Fibroblast of mammary gland (primary cell): ENCODE measurements around the gene VPS37C.

Source experiments
- DNase-seq: peaks from one replicate; pipeline ENCODE4 v3.0.0-alpha.2; 2010; ENCODE audit warnings: low read depth
- H3K4me3 ChIP-seq: 2 replicates; pipeline ENCODE4 v1.5.1; 2011; ENCODE audit warnings: low read depth, mild to moderate bottlenecking, low read length, moderate library complexity; ENCODE audit not compliant: control insufficient read depth
- TF ChIP-seq, protein P1 (sequence below): conservative IDR thresholded peaks from 2 replicates; pipeline ENCODE4 v1.5.1; 2011; ENCODE audit warnings: low read depth, low read length, inconsistent platforms; ENCODE audit not compliant: control insufficient read depth, insufficient read depth

Gene VPS37C

DNA sequence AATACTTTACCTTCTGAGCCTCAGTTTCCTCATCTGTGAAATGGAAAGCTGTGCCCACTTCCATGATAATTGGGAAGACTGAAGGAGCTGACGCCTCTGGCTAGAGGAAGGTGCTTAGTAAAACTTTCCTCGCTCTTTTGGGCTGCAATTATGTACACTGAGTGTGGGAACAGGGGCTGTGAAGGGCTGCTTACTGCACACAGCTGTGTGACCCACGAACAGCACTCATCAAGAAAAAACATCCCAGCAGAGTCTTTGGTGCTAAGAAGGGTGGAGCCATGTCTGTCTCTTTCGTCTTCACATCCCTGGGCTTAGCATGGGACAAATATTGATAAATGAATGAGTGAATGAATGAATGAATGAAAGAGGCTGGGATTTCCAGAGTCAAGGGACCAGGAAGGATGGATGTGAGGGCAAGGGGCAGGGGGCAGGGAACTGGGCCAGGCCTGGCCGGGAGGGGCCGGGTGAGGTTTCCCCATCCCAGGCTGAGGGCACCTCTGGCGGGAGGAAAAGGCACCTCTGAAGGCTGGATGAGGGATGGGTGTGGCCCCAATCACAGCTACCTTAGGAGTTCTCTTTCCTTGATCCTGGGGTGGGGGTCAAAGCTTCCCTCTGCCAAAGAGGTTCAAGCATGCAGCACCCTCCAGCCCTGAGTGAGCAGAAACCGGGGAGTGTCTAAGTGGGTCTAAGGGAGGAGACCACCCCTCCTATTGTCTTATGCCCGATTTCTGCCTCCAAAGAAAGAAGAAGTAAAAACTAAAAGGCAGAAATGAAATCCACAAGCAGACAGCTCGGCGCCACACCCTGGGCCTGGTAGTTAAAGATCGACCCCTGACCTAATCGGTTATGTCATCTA is 68.1 kb downstream of the VPS37C start:
- no peak overlapping the region for H3K4me3 ChIP-seq
- TF ChIP-seq, protein P1, sequence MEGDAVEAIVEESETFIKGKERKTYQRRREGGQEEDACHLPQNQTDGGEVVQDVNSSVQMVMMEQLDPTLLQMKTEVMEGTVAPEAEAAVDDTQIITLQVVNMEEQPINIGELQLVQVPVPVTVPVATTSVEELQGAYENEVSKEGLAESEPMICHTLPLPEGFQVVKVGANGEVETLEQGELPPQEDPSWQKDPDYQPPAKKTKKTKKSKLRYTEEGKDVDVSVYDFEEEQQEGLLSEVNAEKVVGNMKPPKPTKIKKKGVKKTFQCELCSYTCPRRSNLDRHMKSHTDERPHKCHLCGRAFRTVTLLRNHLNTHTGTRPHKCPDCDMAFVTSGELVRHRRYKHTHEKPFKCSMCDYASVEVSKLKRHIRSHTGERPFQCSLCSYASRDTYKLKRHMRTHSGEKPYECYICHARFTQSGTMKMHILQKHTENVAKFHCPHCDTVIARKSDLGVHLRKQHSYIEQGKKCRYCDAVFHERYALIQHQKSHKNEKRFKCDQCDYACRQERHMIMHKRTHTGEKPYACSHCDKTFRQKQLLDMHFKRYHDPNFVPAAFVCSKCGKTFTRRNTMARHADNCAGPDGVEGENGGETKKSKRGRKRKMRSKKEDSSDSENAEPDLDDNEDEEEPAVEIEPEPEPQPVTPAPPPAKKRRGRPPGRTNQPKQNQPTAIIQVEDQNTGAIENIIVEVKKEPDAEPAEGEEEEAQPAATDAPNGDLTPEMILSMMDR = no peak
- no peak for DNase-seq

DNA sequence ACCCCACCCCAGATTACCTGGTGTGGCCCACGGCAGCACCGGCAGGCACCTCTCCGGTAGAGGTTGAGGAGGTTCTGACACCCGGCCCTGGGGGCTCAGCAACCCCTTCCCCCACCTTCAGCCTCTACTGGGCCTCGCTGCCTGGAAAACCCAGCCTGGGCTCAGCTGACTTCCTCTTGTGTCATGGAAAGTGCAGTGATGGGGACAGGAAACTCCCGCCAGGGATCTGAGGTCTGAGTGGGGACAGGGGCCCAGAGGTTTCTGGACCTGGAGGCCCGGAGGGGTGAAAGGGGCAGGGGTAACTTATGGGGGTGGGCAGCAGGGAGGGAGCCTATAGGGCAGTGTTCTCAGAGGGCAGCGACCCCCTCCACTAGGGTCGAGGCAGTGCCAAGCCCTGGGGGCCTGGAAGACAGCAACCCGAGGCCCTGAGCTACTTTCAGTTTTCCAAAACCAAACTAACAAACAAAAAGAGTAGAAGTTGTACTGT is 68.9 kb downstream of the VPS37C start:
- DNase-seq = no peak
- TF ChIP-seq, protein P1 = no peak
- no peak overlapping the region for H3K4me3 ChIP-seq

DNA sequence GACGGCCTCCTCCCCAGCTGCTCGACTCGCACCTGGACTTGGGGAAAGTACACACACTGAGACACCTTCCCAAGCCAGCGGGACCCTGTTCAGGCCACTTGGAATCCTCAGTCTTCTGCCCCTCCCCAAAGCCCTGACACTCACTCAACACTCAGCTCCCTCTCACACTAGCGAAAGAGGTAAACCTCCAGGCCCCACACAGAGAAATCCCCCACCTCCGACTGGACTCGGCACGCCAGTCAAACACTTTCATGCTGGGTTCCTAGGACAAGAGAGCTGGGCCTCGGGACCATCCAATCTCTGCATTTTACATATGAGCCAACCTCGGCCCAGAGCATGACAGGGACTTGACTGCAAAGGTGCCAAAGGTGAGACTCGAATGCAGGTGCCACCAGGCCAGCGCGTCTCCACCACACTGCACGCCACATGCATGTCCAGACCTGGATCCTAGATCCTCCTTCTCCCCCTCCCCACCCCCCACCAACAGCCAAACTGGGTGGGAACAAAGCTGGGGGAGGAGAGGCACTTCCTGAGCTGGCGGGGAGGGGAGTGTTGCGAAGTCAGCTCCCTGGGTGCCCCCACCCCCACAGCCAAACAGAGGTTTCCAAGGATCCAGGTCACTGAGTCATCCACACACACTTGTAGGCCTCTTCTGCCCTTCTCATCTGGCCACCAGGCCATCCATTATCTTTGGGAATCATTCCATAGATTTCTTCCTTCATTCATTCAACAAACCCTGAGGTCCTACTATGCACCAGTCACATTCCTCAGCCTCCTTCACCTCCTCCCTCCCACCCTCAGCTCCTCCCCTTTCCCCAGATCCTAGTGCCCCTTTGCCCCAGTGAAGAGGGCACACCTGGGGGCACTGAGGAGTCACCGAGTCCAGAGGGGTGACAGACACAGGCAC is 69.6 kb downstream of the VPS37C start:
- TF ChIP-seq, protein P1 = no peak
- DNase-seq = peak; percentile 31
- no peak overlapping the region for H3K4me3 ChIP-seq

DNA sequence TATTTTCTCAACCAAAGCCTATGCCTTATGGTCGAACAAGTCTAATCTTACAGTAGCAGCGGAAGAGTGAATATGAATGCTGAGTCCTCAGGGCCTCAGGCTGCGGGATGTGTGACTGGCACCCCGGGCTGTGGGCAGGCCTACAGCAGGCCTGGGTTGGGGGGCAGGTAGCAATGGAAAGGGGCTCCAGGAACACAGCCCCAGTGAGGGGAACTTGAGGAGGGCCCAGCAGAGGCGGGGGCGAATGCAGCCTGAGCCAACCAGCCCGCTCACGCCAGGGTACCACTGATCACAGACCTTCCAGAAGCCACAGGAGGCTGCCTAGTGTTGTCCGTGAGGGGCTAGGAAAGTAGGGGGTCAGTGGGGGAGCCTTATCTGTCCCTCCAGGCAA is 70.2 kb downstream of the VPS37C start:
- H3K4me3 ChIP-seq = no peak overlapping the region
- TF ChIP-seq, protein P1 = no peak
- DNase-seq = no peak

DNA sequence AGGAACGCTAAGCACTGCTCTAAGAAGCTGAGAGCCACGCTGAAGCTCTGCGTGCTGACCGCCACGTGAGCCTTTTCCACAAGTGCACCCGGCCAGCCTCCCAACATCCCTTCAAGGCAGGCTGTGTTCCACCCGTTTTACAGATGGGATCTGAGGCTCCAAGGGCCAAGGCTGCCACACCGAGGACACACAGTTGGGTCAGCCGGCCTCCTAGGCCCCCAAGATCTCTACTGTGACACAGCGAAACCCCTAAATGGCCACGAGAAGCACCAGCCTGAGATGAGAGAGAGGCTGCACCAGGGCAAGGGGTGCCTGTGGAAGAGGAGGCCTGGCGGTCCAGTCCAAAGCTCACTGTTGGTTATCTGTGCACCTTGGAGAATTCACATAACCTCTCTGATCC is 70.7 kb downstream of the VPS37C start:
- no peak for DNase-seq
- H3K4me3 ChIP-seq = no peak overlapping the region
- TF ChIP-seq, protein P1 = no peak

DNA sequence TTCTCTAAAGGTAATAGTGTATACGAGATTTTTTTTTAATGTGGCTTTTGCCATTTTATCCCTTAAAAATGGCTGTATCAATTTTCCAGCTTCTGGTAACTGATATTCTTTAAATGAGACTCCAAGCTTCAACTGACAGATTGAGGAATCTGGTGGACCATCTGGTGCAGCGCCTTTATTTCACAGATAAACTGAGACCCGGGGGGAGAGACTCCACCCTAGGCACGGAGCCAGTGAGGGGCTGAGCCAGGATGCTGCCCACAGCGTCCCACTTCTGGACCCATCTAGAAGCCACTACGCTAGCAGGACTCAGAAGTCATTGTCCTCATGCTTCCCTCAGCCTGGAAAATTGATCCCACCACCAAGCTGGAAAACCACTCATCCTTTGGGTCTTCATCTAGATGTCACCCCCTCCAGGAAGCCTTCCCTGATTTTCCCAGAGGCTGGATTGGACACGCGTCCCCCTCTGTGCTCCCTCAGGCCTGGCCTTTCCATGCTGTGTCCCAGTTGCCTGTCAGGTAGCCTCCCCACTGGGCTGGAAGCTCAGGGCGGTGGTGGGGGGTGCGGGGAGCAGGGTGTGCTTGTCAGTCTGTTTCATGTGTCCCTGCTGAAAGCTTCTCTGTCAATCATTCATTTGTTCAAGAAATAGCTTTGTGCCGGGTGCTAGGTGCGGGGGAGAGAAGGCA is 71.3 kb downstream of the VPS37C start:
- no peak overlapping the region for H3K4me3 ChIP-seq
- TF ChIP-seq, protein P1 = no peak
- no peak for DNase-seq
